Mononuclear cell (primary cell): ENCODE results near the gene FNDC3B. TPM values are rescaled to one million over a fixed set of nuclear protein-coding genes. Genes with fewer than 3 reads are reported as not detected.
"Not testable (repeated sequence)": the region's sequence is repeated elsewhere in the genome, so short reads cannot be mapped to it uniquely, and the experiment has no call there.

Experiments used
- H3K27me3 ChIP-seq: 2 replicates; pipeline ENCODE4 v1.6.0; 2011; ENCODE audit warnings: low read length, control low read depth; ENCODE audit not compliant: insufficient read depth
- H3K4me1 ChIP-seq: 2 replicates; pipeline ENCODE4 v1.5.1; 2011; ENCODE audit warnings: mild to moderate bottlenecking, low read length, control low read depth; ENCODE audit not compliant: insufficient read depth
- H3K4me3 ChIP-seq: 2 replicates; pipeline ENCODE4 v1.5.1; 2011; ENCODE audit warnings: mild to moderate bottlenecking, low read length, moderate library complexity
- H3K9me3 ChIP-seq: 2 replicates; pipeline ENCODE4 v1.5.1; 2011; ENCODE audit warnings: low read depth, mild to moderate bottlenecking, control low read depth, low read length
- total RNA-seq: library from RNA; depleted of rRNA; stranded (reverse); fragments of >200 nt; gene quantifications from one replicate; pipeline ENCODE4 v1.2.3, GENCODE V29; 2012

FNDC3B gene
- total RNA-seq, 1 donor: 46.1 TPM

DNA sequence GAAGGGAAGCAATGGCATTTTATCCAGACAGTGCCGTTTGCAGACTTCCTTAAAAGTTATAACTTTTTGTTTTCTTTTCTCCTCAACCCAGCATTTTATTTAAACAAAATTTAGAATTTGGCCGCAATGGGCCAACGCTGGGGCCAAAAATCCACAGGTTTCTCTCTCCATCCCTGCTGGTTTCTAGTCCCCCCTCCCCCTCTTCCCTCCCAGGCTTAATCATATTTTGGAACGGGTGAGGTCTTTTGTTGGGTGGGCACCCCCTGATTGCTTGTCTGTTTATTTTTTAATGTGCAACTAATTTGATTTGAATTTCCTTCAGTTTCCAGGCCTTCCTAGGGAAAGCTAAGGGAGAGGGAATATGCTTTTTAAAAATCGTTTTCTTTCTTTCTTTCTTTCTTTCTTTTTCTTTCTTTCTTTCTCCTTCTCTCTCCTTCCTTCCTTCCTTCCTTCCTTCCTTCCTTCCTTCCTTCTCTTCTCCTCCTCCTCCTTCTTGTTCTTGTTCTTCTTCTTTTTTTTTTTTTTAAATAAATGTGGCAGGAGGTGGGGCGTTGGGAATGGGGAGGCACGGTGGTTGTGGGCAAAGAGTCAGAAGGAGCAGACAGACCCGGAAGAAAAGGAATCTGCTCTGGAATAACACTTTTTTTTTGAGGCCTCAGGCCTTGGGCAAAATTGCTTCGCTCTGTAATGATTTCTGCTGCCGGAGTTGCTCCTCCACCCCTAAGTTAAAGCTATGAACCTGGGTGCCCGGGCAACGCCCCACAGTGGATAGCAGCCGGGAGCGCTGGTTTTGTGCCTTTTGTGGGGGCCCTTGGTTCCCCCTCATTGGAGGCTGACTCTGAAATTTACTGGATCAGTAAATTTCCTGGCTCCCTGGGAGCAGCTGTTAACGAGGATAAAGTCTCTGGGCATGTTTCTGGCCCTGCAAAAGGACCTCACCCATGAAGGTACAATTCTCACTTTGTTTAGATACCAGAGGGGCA lies 1.9 kb downstream of the FNDC3B start:
- H3K4me1 ChIP-seq: peaks cover 61% of the 10 kb centered on the region

DNA sequence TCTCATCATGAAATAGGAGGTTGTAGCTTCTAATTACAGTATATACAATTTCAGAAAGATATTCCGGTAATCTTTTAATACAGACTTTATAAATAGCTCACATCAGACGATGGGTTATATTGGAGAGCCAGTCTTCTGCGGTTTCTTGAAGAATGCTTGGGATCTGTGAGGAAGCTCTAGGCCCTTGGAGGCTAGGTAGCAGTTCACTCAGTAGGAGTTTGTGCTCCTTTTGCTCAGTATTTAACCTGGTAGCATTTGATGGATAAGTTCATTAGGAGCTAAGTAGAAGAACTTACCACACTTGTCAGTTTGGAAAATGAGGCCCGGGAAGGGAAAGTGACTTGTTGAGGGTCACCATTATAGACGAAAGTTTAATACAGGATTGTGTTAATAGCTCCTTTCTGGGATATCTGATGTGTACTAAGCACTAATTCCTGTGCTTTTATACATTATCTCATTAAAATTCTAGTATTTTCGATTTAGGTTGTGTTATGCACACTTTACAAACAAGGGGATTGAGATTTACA lies 2.8 kb downstream of the FNDC3B start:
- H3K4me1 ChIP-seq: peaks cover 64% of the 10 kb centered on the region
- no peak overlapping the region for H3K4me3 ChIP-seq
- H3K9me3 ChIP-seq: no peaks in the 10 kb centered on the region
- H3K27me3 ChIP-seq: no peaks in the 10 kb centered on the region

More for the DNA sequence above, 1.9 kb downstream of the FNDC3B start:
- H3K27me3 ChIP-seq: no peaks in the 10 kb centered on the region
- H3K9me3 ChIP-seq: no peaks in the 10 kb centered on the region
- H3K4me3 ChIP-seq: peak overlapping the region; percentile 97

DNA sequence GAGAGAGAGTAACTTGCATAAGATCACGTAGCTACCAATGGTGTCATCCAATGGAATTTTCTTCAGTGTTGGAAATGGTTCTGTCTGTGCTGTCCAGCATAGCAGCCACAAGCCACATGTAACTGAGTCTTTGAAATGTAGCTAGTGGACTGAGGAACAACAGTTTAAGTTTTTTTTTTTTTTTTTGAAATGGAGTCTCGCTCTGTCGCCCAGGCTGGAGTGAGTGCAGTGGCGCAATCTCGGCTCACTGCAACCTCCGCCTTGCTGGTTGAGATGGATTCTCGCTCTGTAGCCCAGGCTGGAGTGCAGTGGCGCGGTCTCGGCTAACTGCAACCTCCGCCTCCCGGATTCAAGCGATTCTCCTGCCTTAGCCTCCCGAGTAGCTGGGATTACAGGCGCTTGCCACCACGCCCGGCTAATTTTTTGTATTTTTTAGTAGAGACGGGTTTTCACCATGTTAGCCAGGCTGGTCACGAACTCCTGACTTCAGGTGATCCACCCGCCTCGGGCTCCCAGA lies 3.3 kb downstream of the FNDC3B start:
- H3K4me3 ChIP-seq, H3K27me3 ChIP-seq, H3K9me3 ChIP-seq: not testable (repeated sequence)
- H3K4me1 ChIP-seq: peaks cover 61% of the 10 kb centered on the region

GRCh38 chr3:172043233-172043632 lies 3.9 kb downstream of the FNDC3B start:
- no peak overlapping the region for H3K4me3 ChIP-seq
- H3K27me3 ChIP-seq: no peaks in the 10 kb centered on the region
- peaks cover 56% of the 10 kb centered on the region for H3K4me1 ChIP-seq
- H3K9me3 ChIP-seq: no peaks in the 10 kb centered on the region

DNA sequence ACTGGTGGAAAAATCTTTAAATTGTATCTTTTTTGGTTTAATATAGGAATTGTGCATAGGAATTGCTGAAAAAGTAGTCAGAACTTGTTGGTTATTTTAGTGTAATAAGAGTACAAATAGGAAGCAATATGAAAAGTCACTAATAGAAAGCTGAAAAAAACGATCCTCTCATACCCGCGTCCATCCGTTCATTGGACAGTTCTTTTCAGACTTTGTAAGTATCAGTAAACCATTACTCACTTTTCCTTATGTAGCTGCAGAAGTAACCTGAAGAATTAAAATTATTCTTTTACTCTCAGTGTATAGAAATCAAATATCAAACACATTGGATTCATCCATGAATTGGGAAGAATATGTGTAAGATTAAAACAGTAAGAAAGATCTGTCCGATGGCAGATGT lies 4.4 kb downstream of the FNDC3B start:
- no peaks in the 10 kb centered on the region for H3K27me3 ChIP-seq
- H3K4me3 ChIP-seq: no peak overlapping the region
- H3K4me1 ChIP-seq: peaks cover 50% of the 10 kb centered on the region
- H3K9me3 ChIP-seq: no peaks in the 10 kb centered on the region

GRCh38 chr3:172044833-172045585 lies 5.6 kb downstream of the FNDC3B start:
- H3K27me3 ChIP-seq: no peaks in the 10 kb centered on the region
- peaks cover 45% of the 10 kb centered on the region for H3K4me1 ChIP-seq
- H3K9me3 ChIP-seq: no peaks in the 10 kb centered on the region
- H3K4me3 ChIP-seq: no peak overlapping the region

GRCh38 chr3:172046268-172046915 lies 7.0 kb downstream of the FNDC3B start:
- Histone ChIP-seq H3K9me3 (no peaks in the 10 kb centered on the region), H3K4me1 (peaks cover 36% of the 10 kb centered on the region), H3K4me3 (no peak overlapping the region), H3K27me3 (no peaks in the 10 kb centered on the region)

- Histone ChIP-seq H3K9me3 (no peaks in the 10 kb centered on the region), H3K4me3 (no peak overlapping the region), H3K27me3 (no peaks in the 10 kb centered on the region), H3K4me1 (peaks cover 24% of the 10 kb centered on the region)
Measured at GRCh38 chr3:172047567-172048115, 8.3 kb downstream of the FNDC3B start.

DNA sequence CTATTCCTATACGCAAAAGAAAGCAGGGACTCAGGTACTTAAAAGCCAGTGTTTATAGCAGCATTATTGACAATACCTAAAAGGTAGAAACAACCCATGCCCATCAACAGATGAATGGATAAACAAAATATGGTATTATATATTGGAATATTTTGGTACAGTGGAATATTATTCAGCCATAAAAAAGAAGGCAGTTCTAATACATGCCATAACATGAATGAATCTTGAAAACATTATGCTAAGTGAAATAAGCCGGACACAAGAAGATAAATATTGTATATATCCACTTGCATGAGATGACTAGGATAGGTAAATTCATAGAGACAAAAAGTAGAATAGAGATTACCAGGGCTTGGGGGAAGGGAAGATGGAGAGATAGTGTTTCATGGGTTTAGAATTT lies 9.2 kb downstream of the FNDC3B start:
- no peaks in the 10 kb centered on the region for H3K27me3 ChIP-seq
- no peak overlapping the region for H3K4me3 ChIP-seq
- peaks cover 16% of the 10 kb centered on the region for H3K4me1 ChIP-seq
- H3K9me3 ChIP-seq: no peaks in the 10 kb centered on the region

DNA sequence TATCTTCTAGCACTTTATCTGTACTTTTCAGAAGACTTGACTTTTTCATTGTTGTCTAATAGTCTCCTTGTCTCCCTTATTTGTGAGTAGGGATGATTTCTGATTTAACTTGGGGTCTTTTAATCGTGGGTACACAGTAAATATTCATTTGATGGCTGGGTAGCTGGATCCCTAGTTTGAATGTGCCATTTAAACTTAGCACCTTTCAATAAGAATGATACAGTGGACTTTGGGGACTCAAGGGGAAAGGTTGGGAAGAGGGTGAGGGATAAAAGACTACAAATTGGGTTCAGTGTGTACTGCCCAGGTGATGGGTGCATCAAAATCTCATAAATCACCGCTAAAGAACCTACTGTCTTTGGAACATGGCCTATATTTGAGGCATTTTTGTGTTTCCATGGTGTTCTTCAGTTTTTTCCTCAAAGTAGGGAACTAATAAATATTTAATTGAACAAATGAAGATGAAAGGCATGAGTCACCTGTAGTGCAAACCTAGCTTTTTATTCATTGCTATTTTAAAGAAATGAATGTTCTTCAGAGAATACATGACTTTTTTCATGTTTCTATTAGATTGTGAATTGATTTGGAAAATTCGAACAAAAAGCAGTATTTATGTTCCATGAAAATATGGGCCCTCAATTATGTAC lies 12.1 kb downstream of the FNDC3B start:
- H3K9me3 ChIP-seq: no peaks in the 10 kb centered on the region
- no peaks in the 10 kb centered on the region for H3K27me3 ChIP-seq
- peaks cover 17% of the 10 kb centered on the region for H3K4me1 ChIP-seq
- H3K4me3 ChIP-seq: no peak overlapping the region

- Histone ChIP-seq H3K4me3 (no peak overlapping the region), H3K27me3 (no peaks in the 10 kb centered on the region), H3K4me1 (peaks cover 22% of the 10 kb centered on the region), H3K9me3 (no peaks in the 10 kb centered on the region)
Measured at GRCh38 chr3:172051957-172052354, 12.6 kb downstream of the FNDC3B start.

DNA sequence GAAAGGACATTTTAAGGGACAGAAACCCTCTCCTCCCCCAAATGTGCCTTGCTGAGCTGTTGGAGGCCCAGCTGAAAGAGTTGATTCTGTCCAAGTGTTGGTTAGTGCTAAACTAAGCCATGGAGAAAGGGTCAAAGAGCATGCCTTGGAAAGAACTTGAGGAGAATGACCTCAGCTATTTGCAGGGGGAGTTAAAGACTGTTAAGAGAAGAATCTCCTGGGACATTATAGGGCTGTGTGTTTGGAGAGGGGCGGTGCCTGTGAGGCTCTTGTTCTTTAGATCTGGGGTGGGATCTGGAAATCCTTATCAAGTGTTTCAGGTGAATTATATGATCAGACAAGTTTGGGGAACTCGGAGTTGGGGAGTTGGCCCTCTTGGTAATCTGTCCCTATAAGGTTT lies 13.0 kb downstream of the FNDC3B start:
- Histone ChIP-seq H3K27me3 (no peaks in the 10 kb centered on the region), H3K4me1 (peaks cover 26% of the 10 kb centered on the region), H3K9me3 (no peaks in the 10 kb centered on the region), H3K4me3 (no peak overlapping the region)

DNA sequence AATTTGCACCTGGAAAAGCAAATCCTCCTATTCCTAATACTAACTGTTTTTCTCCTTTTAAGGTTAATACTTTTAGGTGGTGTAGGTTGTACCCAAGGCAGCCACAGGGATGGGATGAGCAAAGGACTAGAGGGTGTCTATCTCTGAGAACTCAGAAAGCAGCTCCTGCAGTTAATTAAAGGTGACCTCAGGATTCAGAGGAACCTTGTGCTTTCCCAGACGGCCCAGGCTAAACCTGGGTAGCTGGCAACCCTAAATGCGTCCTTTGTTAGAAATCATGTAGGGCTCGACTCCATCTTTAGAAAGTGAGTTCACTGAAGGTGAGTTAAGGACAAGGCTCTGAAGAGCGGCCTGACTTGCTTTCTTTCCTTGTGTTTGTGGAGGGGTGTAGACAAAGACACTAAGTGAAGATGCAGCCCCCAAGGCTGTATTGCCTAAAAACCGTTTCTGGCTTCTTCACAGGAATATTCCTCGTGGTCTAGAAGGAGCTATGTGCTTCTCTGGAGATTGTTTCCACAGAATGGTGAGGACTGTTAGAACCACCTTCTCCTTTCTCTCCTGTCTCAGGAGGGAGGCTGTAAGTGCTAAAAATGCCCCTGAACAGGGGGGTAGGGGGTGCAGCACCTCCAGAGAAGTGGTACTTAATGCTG lies 14.9 kb downstream of the FNDC3B start:
- peaks cover 34% of the 10 kb centered on the region for H3K4me1 ChIP-seq
- H3K4me3 ChIP-seq: no peak overlapping the region
- no peaks in the 10 kb centered on the region for H3K27me3 ChIP-seq
- no peaks in the 10 kb centered on the region for H3K9me3 ChIP-seq

DNA sequence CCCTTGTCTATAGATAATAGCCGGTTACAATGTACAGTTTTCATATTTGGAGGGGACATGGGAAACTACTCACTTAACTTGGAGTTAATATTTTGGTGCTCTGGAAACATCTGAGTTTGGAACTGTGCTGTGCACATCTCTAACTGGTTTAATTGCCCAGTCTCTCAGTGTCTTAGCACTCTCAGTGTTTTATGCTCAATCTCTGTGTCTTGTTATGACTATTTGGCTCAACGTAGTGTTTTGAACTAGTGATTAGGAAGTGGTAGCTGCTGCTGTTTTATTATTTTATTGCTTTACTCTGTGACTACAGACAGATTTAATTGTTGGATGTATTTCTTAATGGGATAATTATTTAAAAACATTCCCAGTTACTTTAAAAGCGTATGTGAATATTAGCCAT lies 17.0 kb downstream of the FNDC3B start:
- peaks cover 53% of the 10 kb centered on the region for H3K4me1 ChIP-seq
- H3K27me3 ChIP-seq: no peaks in the 10 kb centered on the region
- no peaks in the 10 kb centered on the region for H3K9me3 ChIP-seq
- no peak overlapping the region for H3K4me3 ChIP-seq
